ENCODE data around the gene SLC35D2.
A peak's percentile ranks its signal among the peaks of the same experiment; 100 is the strongest.

SLC35D2 gene

GRCh38 chr9:96383165-96383942, at the start of gene SLC35D2:
Gene SLC35D2, minus strand, starts transcription at chr9:96383711. Its CDS starts 77 bp downstream, at chr9:96383634.
- FAIRE-seq: no peak

- no peak for FAIRE-seq
Observed at GRCh38 chr9:96430377-96430776, 46.9 kb upstream of the SLC35D2 start.

DNA sequence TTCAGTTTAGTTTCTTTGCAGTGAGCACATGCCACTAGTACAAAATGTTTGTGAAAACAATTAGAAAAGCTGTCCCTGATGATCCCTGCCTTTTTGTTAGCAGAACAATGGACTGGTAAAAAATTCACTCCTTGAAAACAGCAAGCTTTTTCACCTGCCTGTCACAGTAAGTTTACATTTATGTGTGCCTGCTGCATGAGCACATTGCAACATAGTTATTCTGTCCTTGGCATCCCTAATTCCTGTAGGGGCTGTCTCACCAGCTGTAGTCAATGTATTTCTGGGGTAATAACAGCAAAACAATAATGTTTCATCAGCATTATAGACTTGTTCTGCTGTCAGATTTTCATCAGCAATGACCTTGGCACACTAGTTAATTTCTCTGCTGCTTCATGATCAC, 46.2 kb upstream of the SLC35D2 start:
- FAIRE-seq: no peak

DNA sequence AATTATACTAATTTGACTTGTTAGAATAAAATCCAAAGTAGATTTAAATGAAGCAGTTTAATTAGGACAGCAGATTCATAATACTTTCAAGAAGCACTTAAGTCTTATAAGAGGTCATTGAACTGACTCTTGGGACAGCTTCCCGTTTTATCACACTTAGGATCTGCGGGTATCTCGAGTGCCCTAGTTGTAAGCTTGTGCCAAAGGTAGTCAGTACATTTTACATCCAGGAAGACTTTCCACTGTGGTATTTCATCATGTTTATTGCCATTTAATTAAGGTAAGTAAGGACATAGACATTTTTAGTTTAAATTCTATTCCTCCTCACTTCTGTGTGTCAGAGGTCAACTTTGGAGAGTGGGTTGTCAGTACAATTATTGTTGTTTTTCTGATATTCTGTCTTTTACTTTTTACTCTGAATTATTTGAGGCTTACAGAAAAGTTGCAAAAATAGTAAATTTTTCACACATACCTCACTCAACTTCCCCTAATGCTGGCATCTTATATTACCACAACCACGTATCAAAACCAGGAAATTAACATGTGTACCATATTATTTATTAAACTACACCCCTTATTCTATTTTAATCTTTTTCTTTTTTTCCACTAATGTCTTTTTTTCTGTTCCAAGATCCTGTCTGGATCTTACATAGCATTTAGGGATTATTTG, 42.1 kb upstream of the SLC35D2 start:
- FAIRE-seq: no peak

DNA sequence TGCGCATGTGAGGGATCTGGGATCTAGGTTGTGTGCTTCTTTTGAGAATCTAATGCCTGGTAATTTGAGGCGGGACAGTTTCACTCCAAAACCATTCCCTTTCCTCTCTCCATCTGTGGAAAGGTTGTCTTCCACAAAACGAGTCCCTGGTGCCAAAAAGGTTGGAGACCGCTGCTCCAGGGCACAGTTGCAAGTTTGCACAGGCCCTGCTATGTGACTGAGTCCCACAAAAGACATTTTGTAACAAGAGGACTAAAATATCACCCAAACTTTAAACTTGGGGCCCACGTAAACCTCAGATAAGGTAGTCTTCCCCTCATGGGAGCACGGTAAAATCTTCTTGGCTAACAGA, 40.5 kb upstream of the SLC35D2 start:
- no peak for FAIRE-seq

DNA sequence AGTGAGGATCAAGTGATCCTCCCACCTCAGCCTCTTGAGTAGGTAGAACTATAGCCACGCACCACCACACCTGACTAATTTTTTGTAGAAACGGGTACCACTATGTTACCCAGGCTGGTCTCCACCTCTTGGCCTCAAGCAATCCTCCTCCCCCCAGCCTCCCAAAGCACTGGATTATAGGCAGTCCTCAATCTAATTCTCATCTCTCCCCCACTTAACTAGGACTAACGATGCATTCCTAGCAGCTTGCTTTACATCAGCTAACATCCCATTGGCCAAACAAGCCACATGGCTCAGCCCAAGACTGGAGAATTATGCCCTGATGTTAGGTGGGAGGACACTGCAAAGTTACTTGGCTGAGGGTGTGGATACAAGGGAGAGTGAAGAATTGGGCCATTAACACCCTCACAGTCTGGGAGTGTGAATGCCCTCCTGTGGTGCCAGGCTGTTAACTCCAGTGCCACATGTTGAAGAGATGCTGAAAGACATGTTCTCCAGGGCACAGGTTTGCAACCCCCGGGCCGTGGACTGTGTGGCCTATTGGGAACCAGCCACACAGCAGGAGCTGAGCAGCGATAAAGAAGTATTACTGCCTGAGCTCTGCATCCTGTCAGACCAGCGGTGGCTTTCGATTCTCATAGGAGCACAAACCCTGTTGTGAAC, 39.9 kb upstream of the SLC35D2 start:
- FAIRE-seq: no peak

- FAIRE-seq: peak; percentile 40
Observed at GRCh38 chr9:96420468-96421219, 37.1 kb upstream of the SLC35D2 start.

- FAIRE-seq: no peak
Observed at GRCh38 chr9:96419691-96419969, 36.1 kb upstream of the SLC35D2 start.

DNA sequence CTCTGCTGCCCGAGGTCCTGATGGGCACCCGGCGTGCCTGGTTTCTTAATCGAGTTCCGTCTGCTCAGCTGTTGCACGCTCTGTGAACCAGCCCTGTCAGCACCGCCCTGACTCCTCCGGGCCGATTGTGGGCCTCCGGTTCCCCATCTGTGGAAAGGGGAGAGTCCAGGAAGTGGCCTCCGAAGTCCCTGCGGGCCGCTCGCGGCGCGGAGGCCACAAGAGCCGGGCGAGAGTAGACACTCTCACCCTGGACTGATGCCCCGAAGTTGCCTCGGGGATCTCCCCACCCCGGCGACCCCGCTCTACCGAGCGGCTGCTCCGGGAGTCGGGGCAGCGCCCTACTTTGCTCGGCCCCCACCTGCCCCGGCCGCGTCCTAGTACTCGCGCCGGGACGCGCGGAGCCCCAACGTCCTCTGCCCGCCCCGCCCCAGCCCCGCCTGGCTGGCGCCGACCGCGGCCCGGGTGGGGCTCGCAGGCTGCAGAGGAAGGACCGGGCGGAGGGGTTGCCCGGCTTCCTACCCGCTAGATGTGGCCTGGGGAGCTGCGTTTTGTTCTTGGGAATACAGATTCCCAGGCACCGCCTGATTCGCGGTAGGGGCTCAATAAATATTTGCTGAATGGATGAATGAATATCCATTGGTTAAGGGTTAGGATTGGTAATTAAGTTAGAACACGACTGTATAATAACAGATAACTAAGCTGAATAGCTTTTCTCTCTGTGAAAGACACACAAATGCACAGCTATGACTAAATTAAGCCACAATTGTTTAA, 35.6 kb upstream of the SLC35D2 start:
- no peak for FAIRE-seq

DNA sequence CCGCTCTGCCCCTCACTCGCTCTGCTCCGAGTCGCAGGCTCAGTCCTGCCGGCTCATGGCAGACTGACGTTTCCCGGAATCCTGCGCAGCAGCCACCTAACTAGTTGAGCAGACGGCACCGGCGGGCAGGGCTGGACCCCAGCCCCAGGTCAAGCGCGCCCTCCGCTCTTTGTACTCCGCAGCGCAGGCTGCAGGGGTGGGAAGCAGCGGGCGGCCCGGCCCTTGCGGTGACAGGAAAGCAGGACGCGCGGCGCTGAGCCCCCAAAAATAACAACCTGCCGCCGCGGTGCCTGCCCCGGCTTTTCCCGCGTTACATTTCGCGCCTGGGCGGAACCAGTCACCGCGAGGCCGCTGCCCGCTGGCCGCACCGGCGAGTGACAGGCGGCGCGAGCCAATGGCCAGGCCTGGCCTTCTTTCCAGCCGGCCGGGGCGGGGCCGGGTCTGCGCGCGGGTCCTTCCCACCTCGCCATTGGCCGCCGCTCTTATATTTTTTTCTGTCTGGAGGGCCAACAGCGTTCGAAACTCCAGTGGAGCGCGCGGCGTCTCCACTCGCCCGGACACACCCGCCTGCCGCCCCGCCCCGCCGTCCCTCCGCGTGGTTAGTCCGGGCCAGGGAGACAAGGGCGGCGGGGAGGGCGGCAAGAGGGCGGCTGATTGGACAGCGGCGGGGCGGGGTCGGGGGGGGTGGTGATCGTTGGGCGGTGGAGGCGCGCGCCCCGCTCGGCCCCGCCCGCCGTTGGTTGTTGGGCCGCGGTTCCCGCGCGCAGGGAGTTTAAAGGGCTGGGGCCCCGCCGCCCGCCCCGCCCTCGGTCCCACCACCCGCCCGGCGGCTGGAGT, 34.8 kb upstream of the SLC35D2 start, which contains the start of gene ZNF367:
Gene ZNF367, minus strand, starts transcription at position 288 of the 837 bp plus-strand sequence. CDS start 338 bp downstream, outside the sequence.
- no peak for FAIRE-seq

GRCh38 chr9:96417661-96418082, 34.2 kb upstream of the SLC35D2 start:
- FAIRE-seq: no peak

DNA sequence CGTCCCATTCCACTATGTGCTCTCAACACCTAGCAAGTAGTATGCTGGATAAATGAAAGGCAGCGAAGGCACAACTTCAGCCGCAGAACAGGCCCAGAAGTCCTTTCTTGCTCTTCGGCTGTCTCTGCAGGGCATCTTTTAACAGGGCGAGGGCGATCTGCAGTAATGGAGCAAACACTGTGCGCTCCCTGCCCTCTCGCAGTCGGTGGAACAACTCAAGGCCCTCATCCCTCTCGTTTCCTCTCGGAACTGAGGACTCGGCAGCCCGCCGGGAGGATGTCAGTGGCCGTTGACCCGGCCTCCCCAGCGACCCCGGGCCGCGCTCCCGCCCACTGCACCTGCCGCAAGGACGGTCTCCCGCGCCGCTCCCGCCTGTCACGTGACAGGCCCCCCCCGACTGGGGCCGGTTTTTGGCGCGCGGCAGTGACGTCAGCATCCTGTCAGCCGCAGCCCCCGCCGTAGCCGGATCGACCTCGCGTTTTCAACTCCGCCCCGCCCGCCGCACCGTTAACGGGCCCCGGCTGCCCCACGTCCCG, 33.6 kb upstream of the SLC35D2 start:
- no peak for FAIRE-seq

GRCh38 chr9:96413302-96414221, 30.1 kb upstream of the SLC35D2 start:
- no peak for FAIRE-seq

DNA sequence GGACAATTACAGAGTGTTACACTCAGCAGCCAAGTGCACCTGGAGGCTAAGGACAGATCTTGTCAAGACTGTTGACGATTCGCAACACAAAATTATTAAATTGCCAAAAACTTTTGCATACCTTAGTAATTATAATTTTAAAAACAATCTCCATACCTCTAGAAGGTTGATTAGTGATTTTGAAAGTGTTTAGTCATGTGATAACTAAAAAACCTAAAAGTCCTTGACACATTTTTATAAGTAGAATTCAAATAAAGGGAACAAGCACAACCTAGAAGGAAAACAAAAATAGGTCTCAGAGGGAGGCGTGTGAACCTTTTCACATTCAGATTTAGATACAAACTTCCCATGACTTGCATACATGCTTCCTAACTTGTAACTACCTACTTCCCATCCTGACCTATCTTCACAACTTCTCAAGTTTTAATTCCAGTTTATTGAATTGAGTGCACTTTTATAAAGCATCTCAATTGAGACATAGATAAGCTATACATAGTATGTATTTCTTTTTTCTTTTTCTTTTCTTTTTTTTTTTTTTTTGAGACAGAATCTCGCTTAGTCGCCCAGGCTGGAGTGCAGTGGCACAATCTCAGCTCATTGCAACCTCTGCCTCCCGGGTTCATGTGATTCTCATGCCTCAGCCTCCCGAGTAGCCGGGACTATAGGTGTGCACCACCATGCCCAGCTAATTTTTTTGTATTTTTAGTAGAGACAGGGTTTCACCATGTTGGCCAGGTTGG, 28.8 kb upstream of the SLC35D2 start:
- FAIRE-seq: no peak

- FAIRE-seq: no peak
Observed at GRCh38 chr9:96411129-96411838, 27.8 kb upstream of the SLC35D2 start.

- FAIRE-seq: no peak
Observed at GRCh38 chr9:96408409-96409280, 25.1 kb upstream of the SLC35D2 start.

DNA sequence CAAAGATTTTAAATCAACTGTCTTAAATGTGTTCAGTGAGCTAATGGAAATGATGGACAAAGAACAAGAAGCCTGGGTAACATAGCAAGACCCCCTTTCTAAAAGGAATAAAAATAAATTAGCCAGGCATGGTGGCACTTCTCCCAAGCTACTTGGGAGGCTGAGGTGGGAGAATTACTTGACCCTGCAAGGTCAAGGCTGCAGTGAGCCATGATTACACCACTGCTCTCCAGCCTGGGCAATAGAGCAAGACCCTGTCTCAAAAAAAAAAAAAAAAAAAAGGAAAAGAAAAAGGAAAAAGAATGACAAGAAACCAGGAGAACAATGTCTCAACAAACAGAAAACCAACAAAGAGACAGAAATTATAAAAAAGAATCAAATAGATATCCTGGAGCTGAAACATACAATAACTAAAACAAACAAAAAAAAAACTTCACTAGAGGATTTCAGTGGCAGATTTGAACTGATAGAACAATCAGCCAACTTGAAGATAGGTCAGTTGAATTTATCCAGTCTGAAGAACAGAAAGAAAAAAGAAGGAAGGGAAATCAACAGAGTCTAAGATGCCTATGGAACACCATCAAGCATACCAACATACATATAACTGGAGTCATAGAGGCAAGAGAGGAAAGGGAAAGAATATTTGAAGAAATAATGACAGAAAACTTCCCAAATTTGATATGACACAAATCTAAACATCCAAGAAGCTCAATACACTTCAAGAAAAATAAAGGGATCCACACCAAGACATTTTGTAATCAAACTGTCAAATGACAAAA, 16.8 kb upstream of the SLC35D2 start:
- FAIRE-seq: no peak

Measured in TTC549 (cell line).